SU-DHL-6 (cell line): ENCODE measurements around the gene C4BPB.

ENCODE experiments used
- H2AFZ ChIP-seq: fragments of 200-600 bp; sonication (generic); 2 replicates; pipeline ENCODE4 v1.6.1; 2014; ENCODE audit warnings: low read depth, mild to moderate bottlenecking, moderate library complexity, mixed read lengths, antibody characterized with exemption, low read length; ENCODE audit not compliant: severe bottlenecking
- H3F3A ChIP-seq: fragments of 200-600 bp; shearing (Covaris generic); 2 replicates; pipeline ENCODE4 v1.6.0; 2016; ENCODE audit warnings: antibody characterized with exemption, mild to moderate bottlenecking; ENCODE audit not compliant: insufficient read depth
- H3K27ac ChIP-seq: fragments of 200-600 bp; sonication (generic); 2 replicates; pipeline ENCODE4 v1.5.1; 2016; ENCODE audit warnings: low read depth, mild to moderate bottlenecking, low read length, moderate library complexity, mixed read lengths
- H3K27me3 ChIP-seq: fragments of 200-600 bp; sonication (generic), shearing (Covaris generic); 2 replicates; pipeline ENCODE4 v1.6.0; 2014; ENCODE audit warnings: mild to moderate bottlenecking, low read length
- H3K36me3 ChIP-seq: fragments of 200-600 bp; sonication (generic); 2 replicates; pipeline ENCODE4 v1.6.1; 2014; ENCODE audit warnings: mild to moderate bottlenecking, low read length, mixed read lengths
- H3K4me2 ChIP-seq: fragments of 300-600, 200-600 bp; shearing (Covaris generic), sonication (generic); 2 replicates; pipeline ENCODE4 v1.6.0; 2014; ENCODE audit warnings: low read length, low read depth, mild to moderate bottlenecking; ENCODE audit not compliant: poor library complexity, severe bottlenecking
- H3K4me3 ChIP-seq: fragments of 200-600 bp; sonication (generic); 2 replicates; pipeline ENCODE4 v1.5.1; 2014; ENCODE audit warnings: antibody characterized with exemption, low read length, mild to moderate bottlenecking, mixed read lengths; ENCODE audit not compliant: insufficient read depth, poor library complexity, severe bottlenecking
- H3K79me2 ChIP-seq: fragments of 200-600 bp; sonication (generic); 2 replicates; pipeline ENCODE4 v1.6.1; 2014; ENCODE audit warnings: mild to moderate bottlenecking, low read length, moderate library complexity; ENCODE audit not compliant: insufficient read depth
- H3K9ac ChIP-seq: fragments of 200-600 bp; sonication (generic); 2 replicates; pipeline ENCODE4 v1.7.0; 2014; ENCODE audit warnings: mild to moderate bottlenecking, low read length
- H3K9me2 ChIP-seq: fragments of 200-600 bp; sonication (generic); replicated peaks from 2 replicates; pipeline ENCODE4 v1.6.1; 2014; ENCODE audit warnings: low read length; ENCODE audit not compliant: insufficient read depth
- H3K9me3 ChIP-seq: fragments of 200-600 bp; sonication (generic); 2 replicates; pipeline ENCODE4 v1.6.1; 2014; ENCODE audit warnings: low read length, mixed read lengths; ENCODE audit not compliant: insufficient read depth
- H4K20me1 ChIP-seq: fragments of 200-600 bp; sonication (generic); 2 replicates; pipeline ENCODE4 v1.6.1; 2014; ENCODE audit warnings: low read depth, mild to moderate bottlenecking, antibody characterized with exemption, low read length, moderate library complexity, mixed read lengths
- CTCF ChIP-seq: fragments of 200-600 bp; sonication (generic); IDR thresholded peaks from one replicate; pipeline ENCODE4 v1.5.1; 2017; ENCODE audit warnings: antibody characterized with exemption, mild to moderate bottlenecking, low read length, moderate library complexity; ENCODE audit not compliant: insufficient read depth, poor library complexity, severe bottlenecking
- EZH2phosphoT487 ChIP-seq: fragments of 200-600 bp; sonication (generic), shearing (Covaris generic); conservative IDR thresholded peaks from 2 replicates; pipeline ENCODE4 v1.6.1; 2018; ENCODE audit warnings: mild to moderate bottlenecking, antibody characterized with exemption, low read length, moderate library complexity, mixed read lengths

Gene C4BPB

GRCh38 chr1:207054491-207054890 lies 34.2 kb upstream of the C4BPB start:
- Histone ChIP-seq H3K36me3 (no peaks in the 10 kb centered on the region), H4K20me1 (no peaks in the 10 kb centered on the region), H3K4me3 (no peak overlapping the region), H3K9ac (no peak overlapping the region), H3K9me3 (no peaks in the 10 kb centered on the region), H3K79me2 (no peaks in the 10 kb centered on the region), H3K4me2 (no peak overlapping the region), H3K9me2 (no peaks in the 10 kb centered on the region), H3F3A (0 out of 2 replicates have a peak, but pooled peaks cover 3% of the 10 kb centered on the region), H3K27me3 (no peaks in the 10 kb centered on the region), H2AFZ (no peak overlapping the region), H3K27ac (no peak overlapping the region)
- TF ChIP-seq CTCF (no peak), EZH2phosphoT487 (no peak)

DNA sequence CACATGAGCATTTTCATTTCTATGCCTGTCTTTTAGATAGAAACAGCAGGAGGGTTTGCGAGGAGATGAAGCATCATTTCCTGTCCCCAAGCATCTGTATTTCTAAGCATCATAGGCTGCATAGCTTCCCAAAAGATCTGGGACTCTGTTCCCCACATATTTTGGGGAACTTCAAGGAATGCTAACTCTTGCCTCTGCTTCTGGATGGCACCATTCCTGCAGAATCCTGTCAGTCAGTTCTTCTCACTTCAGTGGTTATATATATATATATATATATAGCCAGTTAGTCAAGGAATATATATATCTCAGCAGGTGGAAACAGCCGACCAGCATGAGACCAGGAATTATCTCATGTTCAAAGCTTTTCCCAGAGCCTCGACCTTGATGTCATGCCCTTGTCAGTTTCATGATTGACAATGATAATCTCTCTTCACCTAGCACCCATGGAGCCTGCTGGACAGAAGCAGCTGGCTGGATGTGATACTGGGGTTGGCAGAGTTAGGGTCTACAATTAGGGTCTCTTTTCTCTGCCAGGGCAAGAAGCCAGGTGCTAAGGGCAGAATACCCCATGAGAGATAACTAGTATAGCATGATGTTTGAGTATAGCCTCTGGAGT lies 33.2 kb upstream of the C4BPB start:
- no peak overlapping the region for H3K4me3 ChIP-seq
- no peak overlapping the region for H3K9ac ChIP-seq
- no peak overlapping the region for H2AFZ ChIP-seq
- no peaks in the 10 kb centered on the region for H3K9me2 ChIP-seq
- H3K79me2 ChIP-seq, result no peaks in the 10 kb centered on the region
- no peak overlapping the region for H3K27ac ChIP-seq
- H3F3A ChIP-seq, result 0 out of 2 replicates have a peak, but pooled peaks cover 3% of the 10 kb centered on the region
- no peaks in the 10 kb centered on the region for H4K20me1 ChIP-seq
- H3K27me3 ChIP-seq, result no peaks in the 10 kb centered on the region
- no peak overlapping the region for H3K4me2 ChIP-seq
- H3K9me3 ChIP-seq, result no peaks in the 10 kb centered on the region
- H3K36me3 ChIP-seq, result no peaks in the 10 kb centered on the region
- no peak for TF ChIP-seq EZH2phosphoT487
- no peak for TF ChIP-seq CTCF

DNA sequence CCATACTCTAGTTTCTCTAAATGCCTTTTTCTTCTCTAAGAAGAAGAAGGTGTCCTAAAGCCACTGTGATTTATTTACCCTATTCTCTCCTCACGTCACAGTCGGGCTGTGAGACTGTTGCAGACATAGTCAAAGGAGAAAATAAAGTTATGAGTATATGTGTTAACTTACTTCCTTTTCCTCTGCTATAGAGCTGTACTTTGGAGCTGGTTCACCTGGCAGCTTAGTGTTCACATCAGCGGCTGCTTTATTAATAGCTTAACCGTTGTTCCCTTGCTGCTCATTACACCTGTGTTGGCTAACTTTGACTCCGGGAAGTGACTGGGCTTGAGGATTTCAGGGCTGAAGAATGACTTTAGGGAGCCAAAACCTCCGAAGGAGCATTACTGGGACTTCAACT lies 32.0 kb upstream of the C4BPB start:
- TF ChIP-seq CTCF (no peak), EZH2phosphoT487 (no peak)
- no peak overlapping the region for H2AFZ ChIP-seq
- no peaks in the 10 kb centered on the region for H3K9me3 ChIP-seq
- H3K4me3 ChIP-seq, result no peak overlapping the region
- H3K9me2 ChIP-seq, result no peaks in the 10 kb centered on the region
- no peaks in the 10 kb centered on the region for H3K36me3 ChIP-seq
- no peak overlapping the region for H3K9ac ChIP-seq
- H4K20me1 ChIP-seq, result no peaks in the 10 kb centered on the region
- no peaks in the 10 kb centered on the region for H3K79me2 ChIP-seq
- H3K27ac ChIP-seq, result no peak overlapping the region
- H3K4me2 ChIP-seq, result no peak overlapping the region
- no peaks in the 10 kb centered on the region for H3K27me3 ChIP-seq
- H3F3A ChIP-seq, result 0 out of 2 replicates have a peak, but pooled peaks cover 3% of the 10 kb centered on the region
